Effector memory CD4-positive, alpha-beta T cell (primary cell): ENCODE results near the gene TBC1D13.
"Not testable (repeated sequence)": the region's sequence is repeated elsewhere in the genome, so short reads cannot be mapped to it uniquely, and the experiment has no call there.

ENCODE experiments used
- DNase-seq, 3 donors: peaks; one replicate each; pipeline ENCODE4 v3.0.0-alpha.2; 2020
- H3K27ac ChIP-seq: 2 replicates; pipeline ENCODE4 v1.7.0; 2013; ENCODE audit warnings: mild to moderate bottlenecking, low read length, moderate library complexity; ENCODE audit not compliant: insufficient read depth, poor library complexity, severe bottlenecking
- H3K27me3 ChIP-seq: replicated peaks from 2 replicates; pipeline ENCODE4 v1.7.0; 2013; ENCODE audit warnings: mild to moderate bottlenecking, low read length; ENCODE audit not compliant: insufficient read depth, control insufficient read depth, poor library complexity, severe bottlenecking
- H3K36me3 ChIP-seq: 2 replicates; pipeline ENCODE4 v1.7.0; 2013; ENCODE audit warnings: mild to moderate bottlenecking, low read length, moderate library complexity; ENCODE audit not compliant: control insufficient read depth, insufficient read depth
- H3K4me1 ChIP-seq: 2 replicates; pipeline ENCODE4 v1.7.0; 2013; ENCODE audit warnings: low read length, mild to moderate bottlenecking; ENCODE audit not compliant: control insufficient read depth, insufficient read depth, poor library complexity, severe bottlenecking
- H3K4me3 ChIP-seq: 2 replicates; pipeline ENCODE4 v1.7.0; 2013; ENCODE audit warnings: low read length, low read depth, mild to moderate bottlenecking; ENCODE audit not compliant: insufficient read depth, poor library complexity, severe bottlenecking
- H3K9me3 ChIP-seq: 2 replicates; pipeline ENCODE4 v1.7.0; 2013; ENCODE audit warnings: mild to moderate bottlenecking, low read length, moderate library complexity; ENCODE audit not compliant: control insufficient read depth

Gene TBC1D13

GRCh38 chr9:128765499-128765898 lies 21.6 kb upstream of the TBC1D13 start:
- Histone ChIP-seq H3K4me1 (peaks cover under 1% of the 10 kb centered on the region), H3K4me3 (no peak overlapping the region), H3K27ac (no peak overlapping the region), H3K36me3 (peaks cover 3% of the 10 kb centered on the region), H3K9me3 (no peaks in the 10 kb centered on the region), H3K27me3 (no peaks in the 10 kb centered on the region)
- no peak for DNase-seq

- H3K4me3 ChIP-seq = no peak overlapping the region
- peaks cover 8% of the 10 kb centered on the region for H3K4me1 ChIP-seq
- no peak overlapping the region for H3K27ac ChIP-seq
- no peaks in the 10 kb centered on the region for H3K9me3 ChIP-seq
- peaks cover 3% of the 10 kb centered on the region for H3K36me3 ChIP-seq
- no peaks in the 10 kb centered on the region for H3K27me3 ChIP-seq
- DNase-seq = no peak
Measured at GRCh38 chr9:128768606-128769005, 18.4 kb upstream of the TBC1D13 start.

- Histone ChIP-seq H3K36me3 (peaks cover 3% of the 10 kb centered on the region), H3K27ac (peak overlapping the region; percentile 89), H3K9me3 (no peaks in the 10 kb centered on the region), H3K27me3 (no peaks in the 10 kb centered on the region), H3K4me1 (peaks cover 8% of the 10 kb centered on the region), H3K4me3 (peak overlapping the region; percentile 95)
- no peak for DNase-seq
Measured at GRCh38 chr9:128770286-128771030, 16.6 kb upstream of the TBC1D13 start.

GRCh38 chr9:128771094-128771721 lies 15.8 kb upstream of the TBC1D13 start:
- H3K9me3 ChIP-seq = no peaks in the 10 kb centered on the region
- H3K36me3 ChIP-seq = peaks cover 3% of the 10 kb centered on the region
- H3K4me1 ChIP-seq = peaks cover 8% of the 10 kb centered on the region
- no peaks in the 10 kb centered on the region for H3K27me3 ChIP-seq
- DNase-seq = no peak
- H3K27ac ChIP-seq = peak overlapping the region; percentile 89
- peak overlapping the region; percentile 95 for H3K4me3 ChIP-seq

- no peaks in the 10 kb centered on the region for H3K27me3 ChIP-seq
- peak; percentile 84 to 90 (median 85) for DNase-seq
- peaks cover 8% of the 10 kb centered on the region for H3K4me1 ChIP-seq
- H3K4me3 ChIP-seq = peak within 1 kb of the TSS; percentile 95
- H3K9me3 ChIP-seq = no peaks in the 10 kb centered on the region
- H3K36me3 ChIP-seq = peaks cover 3% of the 10 kb centered on the region
- peak within 1 kb of the TSS; percentile 89 for H3K27ac ChIP-seq
Measured at GRCh38 chr9:128771745-128772519, 15.1 kb upstream of the TBC1D13 start, which contains the start of gene ZER1. TSS of gene ZER1 (minus strand) at chr9:128771927. CDS start at chr9:128755565, 16,362 bp downstream.

- no peaks in the 10 kb centered on the region for H3K9me3 ChIP-seq
- H3K27ac ChIP-seq = no peak overlapping the region
- peaks cover 8% of the 10 kb centered on the region for H3K4me1 ChIP-seq
- no peak overlapping the region for H3K4me3 ChIP-seq
- no peak for DNase-seq
- peaks cover under 1% of the 10 kb centered on the region for H3K36me3 ChIP-seq
- no peaks in the 10 kb centered on the region for H3K27me3 ChIP-seq
Measured at GRCh38 chr9:128773049-128773448, 14.0 kb upstream of the TBC1D13 start.

GRCh38 chr9:128774804-128775203 lies 12.2 kb upstream of the TBC1D13 start:
- H3K27ac ChIP-seq = no peak overlapping the region
- H3K9me3 ChIP-seq = no peaks in the 10 kb centered on the region
- H3K36me3 ChIP-seq = no peaks in the 10 kb centered on the region
- no peak overlapping the region for H3K4me3 ChIP-seq
- H3K27me3 ChIP-seq = no peaks in the 10 kb centered on the region
- DNase-seq = no peak
- H3K4me1 ChIP-seq = peaks cover 8% of the 10 kb centered on the region

GRCh38 chr9:128780093-128780492 lies 7.0 kb upstream of the TBC1D13 start:
- H3K36me3 ChIP-seq, DNase-seq, H3K4me3 ChIP-seq, H3K27ac ChIP-seq, H3K27me3 ChIP-seq, H3K4me1 ChIP-seq, H3K9me3 ChIP-seq: not testable (repeated sequence)

GRCh38 chr9:128781187-128782070 lies 5.6 kb upstream of the TBC1D13 start:
- DNase-seq = no peak
- H3K9me3 ChIP-seq = no peaks in the 10 kb centered on the region
- no peaks in the 10 kb centered on the region for H3K4me1 ChIP-seq
- H3K27me3 ChIP-seq = no peaks in the 10 kb centered on the region
- H3K4me3 ChIP-seq = no peak overlapping the region
- no peaks in the 10 kb centered on the region for H3K36me3 ChIP-seq
- H3K27ac ChIP-seq = no peak overlapping the region
